ENCODE measurements around the gene MANEA. TPM values are rescaled to one million over a fixed set of nuclear protein-coding genes. Genes with fewer than 3 reads are reported as not detected.

MANEA gene
- total and polyA plus RNA-seq, 2 experiments from 2014 or later = 12.3 to 16.5 TPM

DNA sequence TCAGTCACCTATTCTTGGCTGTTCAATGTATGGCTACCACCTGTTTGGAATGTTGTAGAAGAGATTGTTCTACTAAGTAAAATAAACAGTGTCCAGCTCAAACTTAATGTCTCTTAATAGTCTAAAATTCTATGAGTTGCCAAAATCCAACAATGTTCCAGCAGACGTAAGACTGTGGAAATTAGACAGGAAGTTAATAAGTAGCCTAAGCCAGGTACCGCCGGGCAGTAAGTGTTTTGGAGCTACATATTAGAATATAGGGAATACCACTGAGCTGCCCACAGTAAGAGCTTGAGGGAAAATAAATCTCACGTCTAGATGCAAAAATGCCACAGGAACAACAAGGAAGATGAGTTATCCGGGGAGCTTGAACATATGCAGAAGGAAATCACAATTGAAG lies 7.8 kb upstream of the MANEA start:
- Histone ChIP-seq H3K4me2 (ENCODE audit: unreplicated experiment) (no peak overlapping the region), H2AFZ (no peak overlapping the region), H3K9me3 (ENCODE audit: low read depth) (no peaks in the 10 kb centered on the region), H3K4me1 (ENCODE audit: insufficient read depth) (peaks cover 1% of the 10 kb centered on the region), H3K36me3 (ENCODE audit: low read depth) (no peaks in the 10 kb centered on the region), H3K9ac (no peak overlapping the region), H4K20me1 (ENCODE audit: insufficient read depth) (no peaks in the 10 kb centered on the region), H3F3A (ENCODE audit: insufficient read depth) (no peaks in the 10 kb centered on the region), H3K4me3 (no peak overlapping the region), H3K79me2 (ENCODE audit: insufficient read depth) (peaks cover 30% of the 10 kb centered on the region), H3K27ac (no peak overlapping the region), H3K27me3 (replicated peaks; ENCODE audit: insufficient read depth) (no peaks in the 10 kb centered on the region), H3K9me2 (ENCODE audit: insufficient read depth) (no peaks in the 10 kb centered on the region)
- TF ChIP-seq EZH2 (IDR thresholded peaks at IDR 0.05; ENCODE audit: insufficient read depth, poor library complexity, severe bottlenecking) = no peak
- no peak for TF ChIP-seq EZH2phosphoT487 (IDR thresholded peaks at IDR 0.05; ENCODE audit: insufficient read depth, low read depth)
- no peak for DNase-seq
- in situ Hi-C loops (cut with MboI) = no loop called here
- 96 to 99% methylated on average over 5 of the region's 5 CpGs for WGBS, 2 experiments (ENCODE audit: low coverage in 1 of 2, low lambda C conversion rate in 2 of 2, missing lambda C conversion rate in 2 of 2)

DNA sequence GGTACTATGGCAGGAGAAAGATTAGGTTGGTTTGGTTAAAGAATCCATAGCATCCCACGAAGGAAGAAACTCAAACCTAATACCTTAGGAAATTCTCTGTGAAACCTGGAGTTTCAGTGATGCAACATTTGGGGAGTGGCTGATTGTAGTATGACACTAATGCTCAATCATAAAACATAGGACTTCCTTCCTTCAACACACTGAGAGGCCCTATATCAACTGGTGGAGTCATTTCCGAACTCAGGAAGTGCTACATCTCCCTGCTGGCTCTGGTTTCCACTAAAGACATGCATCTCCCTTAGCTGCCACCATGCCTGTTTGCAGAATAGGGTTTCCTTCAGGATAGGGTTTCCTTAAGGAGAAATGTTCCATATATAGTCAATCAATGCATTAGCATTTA lies 5.2 kb upstream of the MANEA start:
- no peak overlapping the region for H3K27ac ChIP-seq
- in situ Hi-C loops (cut with MboI) = no loop called here
- H3K27me3 ChIP-seq (replicated peaks; ENCODE audit: insufficient read depth) = no peaks in the 10 kb centered on the region
- no peak for DNase-seq
- H3F3A ChIP-seq (ENCODE audit: insufficient read depth) = peaks cover 6% of the 10 kb centered on the region; the same call in 1 of the 2 replicates
- H3K4me1 ChIP-seq (ENCODE audit: insufficient read depth) = peaks cover 19% of the 10 kb centered on the region
- H3K4me2 ChIP-seq (ENCODE audit: unreplicated experiment) = no peak overlapping the region
- no peaks in the 10 kb centered on the region for H3K36me3 ChIP-seq (ENCODE audit: low read depth)
- H3K4me3 ChIP-seq = no peak overlapping the region
- no peak overlapping the region for H2AFZ ChIP-seq
- H4K20me1 ChIP-seq (ENCODE audit: insufficient read depth) = no peaks in the 10 kb centered on the region
- H3K9me2 ChIP-seq (ENCODE audit: insufficient read depth) = no peaks in the 10 kb centered on the region
- WGBS, 2 experiments (ENCODE audit: low coverage in 1 of 2, low lambda C conversion rate in 2 of 2, missing lambda C conversion rate in 2 of 2) = 68 to 88% methylated on average over 2 of the region's 2 CpGs
- TF ChIP-seq EZH2 (IDR thresholded peaks at IDR 0.05; ENCODE audit: insufficient read depth, poor library complexity, severe bottlenecking) = no peak
- no peak for TF ChIP-seq EZH2phosphoT487 (IDR thresholded peaks at IDR 0.05; ENCODE audit: insufficient read depth, low read depth)
- no peak overlapping the region for H3K9ac ChIP-seq
- H3K9me3 ChIP-seq (ENCODE audit: low read depth) = no peaks in the 10 kb centered on the region
- H3K79me2 ChIP-seq (ENCODE audit: insufficient read depth) = peaks cover 49% of the 10 kb centered on the region

DNA sequence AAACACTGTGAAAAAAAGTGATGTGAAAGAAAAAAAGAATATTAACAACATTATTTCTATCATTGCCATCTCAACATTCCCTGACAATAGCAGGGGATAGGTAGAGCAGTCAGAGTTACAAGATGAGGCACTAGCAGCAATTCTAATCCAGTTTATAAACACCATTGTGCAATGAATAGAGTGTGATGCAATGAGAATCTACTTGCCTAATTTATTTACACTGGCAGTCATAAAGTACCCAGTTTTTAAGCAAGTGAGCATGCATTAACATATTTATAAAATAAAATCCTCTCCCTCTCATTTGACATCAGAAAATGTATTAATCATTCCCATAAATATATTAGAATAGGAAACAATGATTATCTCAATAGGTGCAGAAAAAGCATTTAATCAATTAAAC lies 2.5 kb upstream of the MANEA start:
- peak overlapping the region; percentile 92 for H3K4me3 ChIP-seq

DNA sequence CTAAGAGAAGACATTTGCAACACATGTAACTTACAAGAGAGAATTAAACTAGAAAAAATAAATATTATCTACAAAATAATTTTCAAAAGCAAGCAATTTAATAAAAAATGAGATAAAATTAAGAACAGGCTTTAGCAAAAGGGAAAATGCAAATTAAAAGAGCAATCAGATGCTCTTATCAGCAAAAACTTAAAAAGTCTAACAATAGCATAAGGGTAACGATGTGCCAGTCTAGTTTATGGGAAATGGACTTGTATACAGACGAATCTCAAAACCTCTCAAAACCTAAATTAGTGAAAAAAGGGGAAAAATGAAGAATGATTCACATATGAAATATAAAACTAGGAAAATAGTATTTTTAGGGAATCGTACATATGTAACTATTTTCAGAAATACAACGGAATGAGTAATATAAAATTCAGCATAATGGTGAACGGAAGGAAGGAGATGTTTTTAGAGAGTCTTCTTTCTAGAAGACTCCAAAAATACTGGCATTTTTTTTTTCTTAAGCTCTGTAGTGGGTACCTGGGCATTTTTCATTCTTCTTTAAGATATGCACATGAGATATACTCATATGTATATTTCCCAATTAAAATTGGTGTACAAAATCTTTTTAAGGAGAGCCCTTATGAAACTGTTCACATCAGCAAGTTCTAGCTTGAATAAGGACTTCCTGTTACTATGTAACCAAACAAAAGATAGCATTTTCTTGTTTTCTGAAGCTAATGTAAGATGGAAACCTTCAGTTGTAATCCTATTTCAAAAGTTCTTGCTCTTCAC lies 927 bp upstream of the MANEA start:
- Histone ChIP-seq H3K9ac (peak overlapping the region; percentile 94), H3K79me2 (ENCODE audit: insufficient read depth) (peaks cover 59% of the 10 kb centered on the region), H2AFZ (peak overlapping the region; percentile 100), H4K20me1 (ENCODE audit: insufficient read depth) (no peaks in the 10 kb centered on the region), H3K4me2 (ENCODE audit: unreplicated experiment) (peak overlapping the region; percentile 96), H3K9me2 (ENCODE audit: insufficient read depth) (no peaks in the 10 kb centered on the region), H3K27ac (peak overlapping the region; percentile 92), H3K36me3 (ENCODE audit: low read depth) (no peaks in the 10 kb centered on the region), H3K27me3 (replicated peaks; ENCODE audit: insufficient read depth) (no peaks in the 10 kb centered on the region), H3K9me3 (ENCODE audit: low read depth) (no peaks in the 10 kb centered on the region), H3F3A (ENCODE audit: insufficient read depth) (peaks cover 14% of the 10 kb centered on the region; the same call in 1 of the 2 replicates), H3K4me3 (peak overlapping the region; percentile 92), H3K4me1 (ENCODE audit: insufficient read depth) (peaks cover 26% of the 10 kb centered on the region)
- DNase-seq = peak; percentile 46
- 3% methylated on average over 5 of the region's 5 CpGs for WGBS, 2 experiments (ENCODE audit: low coverage in 1 of 2, low lambda C conversion rate in 2 of 2, missing lambda C conversion rate in 2 of 2)
- in situ Hi-C loops (cut with MboI) = no loop called here
- TF ChIP-seq EZH2 (IDR thresholded peaks at IDR 0.05; ENCODE audit: insufficient read depth, poor library complexity, severe bottlenecking) = no peak
- no peak for TF ChIP-seq EZH2phosphoT487 (IDR thresholded peaks at IDR 0.05; ENCODE audit: insufficient read depth, low read depth)

More for the DNA sequence above, 2.5 kb upstream of the MANEA start:
- no peak for TF ChIP-seq EZH2phosphoT487 (IDR thresholded peaks at IDR 0.05; ENCODE audit: insufficient read depth, low read depth)
- TF ChIP-seq EZH2 (IDR thresholded peaks at IDR 0.05; ENCODE audit: insufficient read depth, poor library complexity, severe bottlenecking) = no peak
- Histone ChIP-seq H3K27ac (no peak overlapping the region), H3K4me1 (ENCODE audit: insufficient read depth) (peaks cover 26% of the 10 kb centered on the region), H3K36me3 (ENCODE audit: low read depth) (no peaks in the 10 kb centered on the region), H3K27me3 (replicated peaks; ENCODE audit: insufficient read depth) (no peaks in the 10 kb centered on the region), H3K9me3 (ENCODE audit: low read depth) (no peaks in the 10 kb centered on the region), H3F3A (ENCODE audit: insufficient read depth) (peaks cover 14% of the 10 kb centered on the region; the same call in 1 of the 2 replicates), H4K20me1 (ENCODE audit: insufficient read depth) (no peaks in the 10 kb centered on the region), H3K4me2 (ENCODE audit: unreplicated experiment) (peak overlapping the region; percentile 96), H3K79me2 (ENCODE audit: insufficient read depth) (peaks cover 64% of the 10 kb centered on the region), H3K9ac (no peak overlapping the region), H2AFZ (no peak overlapping the region), H3K9me2 (ENCODE audit: insufficient read depth) (no peaks in the 10 kb centered on the region)
- peak; percentile 62 for DNase-seq
- in situ Hi-C loops (cut with MboI) = no loop called here
